ENCODE results near the gene CPLX1. TPM values are rescaled to one million over a fixed set of nuclear protein-coding genes. Genes with fewer than 3 reads are reported as not detected.

CPLX1 gene
- total RNA-seq, 1 experiment from 2014 or later = 3.9 TPM

DNA sequence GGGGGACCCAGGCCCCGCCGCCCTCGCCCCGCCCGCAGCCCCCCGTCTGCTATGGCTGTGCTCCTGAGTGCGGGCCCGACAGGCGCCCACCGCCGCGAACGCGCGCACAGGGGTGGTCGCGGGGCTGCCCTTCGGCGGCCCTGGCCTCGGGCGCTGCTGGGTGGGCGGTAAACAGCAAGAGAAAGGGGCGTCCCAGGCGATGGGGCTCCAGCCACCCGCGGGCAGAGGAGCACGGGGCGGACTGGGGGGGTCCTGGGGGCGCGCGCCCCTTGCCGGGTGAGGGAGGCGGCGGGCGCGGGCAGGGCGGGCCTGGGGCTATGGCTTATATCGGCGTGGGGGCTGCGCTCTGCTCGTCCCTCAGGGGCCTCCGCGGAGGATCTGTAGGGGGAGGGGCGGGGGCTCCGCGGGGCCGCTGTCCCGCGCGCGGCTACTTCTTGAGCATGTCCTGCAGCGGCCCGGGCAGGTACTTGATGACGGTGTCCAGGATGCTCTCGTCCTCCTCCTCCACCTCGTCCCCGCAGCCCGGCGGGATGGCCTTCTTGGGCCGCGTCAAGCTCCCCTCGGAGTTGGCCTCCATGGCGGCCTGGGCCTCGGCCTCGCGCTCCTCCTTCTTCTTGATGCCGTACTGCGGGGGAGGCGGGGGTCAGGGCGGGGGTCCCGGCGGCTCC is 39.7 kb downstream of the CPLX1 start:
- Histone ChIP-seq H3K4me3 (no peak overlapping the region), H3K79me2 (ENCODE audit: low read depth) (peaks cover 3% of the 10 kb centered on the region), H3K27ac (no peak overlapping the region), H2AFZ (no peak overlapping the region), H3K36me3 (ENCODE audit: low read depth) (no peaks in the 10 kb centered on the region), H3F3A (ENCODE audit: insufficient read depth, low read depth) (peaks cover 13% of the 10 kb centered on the region), H3K4me1 (replicated peaks; ENCODE audit: insufficient read depth) (peaks cover 15% of the 10 kb centered on the region), H3K9me3 (ENCODE audit: insufficient read depth, low read depth) (no peaks in the 10 kb centered on the region), H3K27me3 (ENCODE audit: insufficient read depth, low read depth) (no peaks in the 10 kb centered on the region), H4K20me1 (ENCODE audit: insufficient read depth) (no peaks in the 10 kb centered on the region), H3K4me2 (no peak overlapping the region), H3K9me2 (ENCODE audit: insufficient read depth) (no peaks in the 10 kb centered on the region)
- ChIA-PET CTCF (no interaction called here), POLR2A (ENCODE audit: unreplicated experiment) (no interaction called here)
- BruUV-seq (replicated peaks) = no TSS peak
- no peak for DNase-seq
- no peak for TF ChIP-seq EZH2 (IDR thresholded peaks at IDR 0.05; ENCODE audit: low read depth)
- TF ChIP-seq, protein P1, sequence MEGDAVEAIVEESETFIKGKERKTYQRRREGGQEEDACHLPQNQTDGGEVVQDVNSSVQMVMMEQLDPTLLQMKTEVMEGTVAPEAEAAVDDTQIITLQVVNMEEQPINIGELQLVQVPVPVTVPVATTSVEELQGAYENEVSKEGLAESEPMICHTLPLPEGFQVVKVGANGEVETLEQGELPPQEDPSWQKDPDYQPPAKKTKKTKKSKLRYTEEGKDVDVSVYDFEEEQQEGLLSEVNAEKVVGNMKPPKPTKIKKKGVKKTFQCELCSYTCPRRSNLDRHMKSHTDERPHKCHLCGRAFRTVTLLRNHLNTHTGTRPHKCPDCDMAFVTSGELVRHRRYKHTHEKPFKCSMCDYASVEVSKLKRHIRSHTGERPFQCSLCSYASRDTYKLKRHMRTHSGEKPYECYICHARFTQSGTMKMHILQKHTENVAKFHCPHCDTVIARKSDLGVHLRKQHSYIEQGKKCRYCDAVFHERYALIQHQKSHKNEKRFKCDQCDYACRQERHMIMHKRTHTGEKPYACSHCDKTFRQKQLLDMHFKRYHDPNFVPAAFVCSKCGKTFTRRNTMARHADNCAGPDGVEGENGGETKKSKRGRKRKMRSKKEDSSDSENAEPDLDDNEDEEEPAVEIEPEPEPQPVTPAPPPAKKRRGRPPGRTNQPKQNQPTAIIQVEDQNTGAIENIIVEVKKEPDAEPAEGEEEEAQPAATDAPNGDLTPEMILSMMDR (conservative IDR thresholded peaks at IDR 0.05) = no peak
- intact Hi-C loops (cut with micrococcal nuclease; ENCODE audit: unreplicated experiment) = loop anchor here (10.0 kb wide), 1 partner anchor 49 kb away; no protein-coding TSS in a partner anchor

DNA sequence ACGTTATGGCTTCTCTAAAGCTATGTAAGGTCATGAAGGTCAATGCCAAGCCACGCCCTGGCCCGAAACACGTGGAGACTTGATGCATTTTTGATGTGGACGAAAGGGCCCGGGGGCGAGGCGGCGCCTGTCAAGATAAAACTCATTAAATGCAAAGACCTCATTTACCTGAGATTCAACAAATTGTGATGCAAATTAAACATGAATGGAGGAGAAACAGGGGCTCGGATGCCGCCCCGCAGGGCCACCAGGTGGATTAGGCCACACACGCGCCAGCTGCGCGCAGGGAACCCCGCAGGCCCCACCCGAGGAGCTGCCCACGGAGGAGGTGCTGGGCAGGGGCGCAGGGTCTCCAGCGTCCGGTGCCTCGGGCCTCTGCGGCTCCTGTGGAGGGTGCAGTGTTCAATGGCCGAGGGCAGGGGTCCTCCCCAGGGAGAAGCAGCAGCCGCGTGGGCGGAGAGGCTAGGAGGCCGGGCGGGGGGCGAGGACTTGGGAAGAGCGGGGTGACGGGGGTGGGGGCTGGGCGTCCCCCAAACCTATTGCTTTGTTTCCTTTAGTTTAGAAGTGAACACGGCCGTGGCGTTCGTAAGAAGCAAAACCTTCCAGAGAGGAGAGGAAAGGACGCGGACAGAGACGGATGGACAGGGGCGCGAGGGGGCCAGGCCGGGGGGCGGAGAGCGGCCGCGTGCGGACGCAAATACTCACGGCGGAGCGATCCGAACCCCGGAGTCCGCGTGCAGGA is 40.4 kb downstream of the CPLX1 start:
- no peak for DNase-seq
- no peaks in the 10 kb centered on the region for H3K9me3 ChIP-seq (ENCODE audit: insufficient read depth, low read depth)
- peaks cover 13% of the 10 kb centered on the region for H3F3A ChIP-seq (ENCODE audit: insufficient read depth, low read depth)
- TF ChIP-seq EZH2 (IDR thresholded peaks at IDR 0.05; ENCODE audit: low read depth) = no peak
- TF ChIP-seq, protein P1 (conservative IDR thresholded peaks at IDR 0.05) = no peak
- no peak overlapping the region for H2AFZ ChIP-seq
- ChIA-PET CTCF (no interaction called here), POLR2A (ENCODE audit: unreplicated experiment) (no interaction called here)
- H3K79me2 ChIP-seq (ENCODE audit: low read depth) = peaks cover 11% of the 10 kb centered on the region
- no peaks in the 10 kb centered on the region for H3K9me2 ChIP-seq (ENCODE audit: insufficient read depth)
- H3K27me3 ChIP-seq (ENCODE audit: insufficient read depth, low read depth) = no peaks in the 10 kb centered on the region
- H3K4me2 ChIP-seq = no peak overlapping the region
- intact Hi-C loops (cut with micrococcal nuclease; ENCODE audit: unreplicated experiment) = loop anchor here (10.0 kb wide), 1 partner anchor 49 kb away; no protein-coding TSS in a partner anchor
- H3K4me1 ChIP-seq (replicated peaks; ENCODE audit: insufficient read depth) = peaks cover 16% of the 10 kb centered on the region
- H4K20me1 ChIP-seq (ENCODE audit: insufficient read depth) = peaks cover 2% of the 10 kb centered on the region; the same call in 1 of the 2 replicates
- H3K4me3 ChIP-seq = no peak overlapping the region
- no TSS peak for BruUV-seq (replicated peaks)
- peaks cover 1% of the 10 kb centered on the region; the same call in 1 of the 2 replicates for H3K36me3 ChIP-seq (ENCODE audit: low read depth)
- H3K27ac ChIP-seq = no peak overlapping the region

DNA sequence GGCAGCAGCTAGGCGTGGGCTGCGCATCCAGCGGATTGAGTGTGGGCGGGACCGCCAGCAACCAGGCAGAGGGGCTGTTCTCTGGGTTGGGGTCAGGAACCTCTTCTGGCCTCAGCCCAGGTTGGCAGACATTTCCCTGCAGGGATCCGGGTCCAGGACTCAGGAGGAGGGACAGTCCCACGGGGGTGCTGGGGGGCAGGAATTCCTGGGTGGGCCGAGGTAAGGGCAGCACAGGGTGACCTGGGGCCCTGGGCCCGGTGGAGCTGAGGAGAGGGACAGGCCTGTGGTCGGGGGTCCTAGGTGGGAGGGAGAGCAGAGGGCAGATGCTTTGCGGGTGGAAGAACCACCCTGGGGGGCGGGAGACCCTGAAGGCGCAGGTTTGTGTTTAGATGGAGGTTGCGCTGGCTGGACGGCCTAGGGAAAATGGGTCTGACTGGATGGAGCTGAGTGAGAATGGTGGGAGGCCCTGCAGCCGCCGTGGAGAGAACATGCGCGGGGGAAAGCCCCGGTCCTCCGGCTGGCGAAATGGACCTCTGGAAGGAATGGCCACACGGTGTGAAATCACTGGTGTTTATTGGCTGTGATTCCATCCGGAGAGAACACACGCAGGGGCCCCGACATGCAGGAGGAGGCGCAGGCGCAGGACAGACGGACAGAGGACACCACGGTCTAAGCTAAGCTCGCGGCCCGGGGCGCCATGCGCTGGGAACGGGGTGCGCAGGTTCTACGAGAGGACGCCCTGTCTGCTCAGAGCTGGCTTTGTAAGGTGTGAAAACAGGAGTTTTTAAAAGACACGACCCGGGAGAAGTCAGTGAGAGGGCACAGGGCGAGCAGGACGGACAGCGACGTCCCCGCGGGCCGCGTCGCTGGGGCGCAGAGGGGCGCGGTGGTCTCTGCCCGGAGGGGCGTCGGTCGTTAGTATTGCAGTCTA is 41.3 kb downstream of the CPLX1 start:
- H3K9me2 ChIP-seq (ENCODE audit: insufficient read depth) = no peaks in the 10 kb centered on the region
- no TSS peak for BruUV-seq (replicated peaks)
- H3F3A ChIP-seq (ENCODE audit: insufficient read depth, low read depth) = peaks cover 17% of the 10 kb centered on the region
- no peak overlapping the region for H2AFZ ChIP-seq
- H3K4me2 ChIP-seq = no peak overlapping the region
- H3K79me2 ChIP-seq (ENCODE audit: low read depth) = peaks cover 19% of the 10 kb centered on the region
- H4K20me1 ChIP-seq (ENCODE audit: insufficient read depth) = peaks cover 10% of the 10 kb centered on the region; the same call in 1 of the 2 replicates
- ChIA-PET POLR2A (ENCODE audit: unreplicated experiment) (no interaction called here), CTCF (no interaction called here)
- intact Hi-C loops (cut with micrococcal nuclease; ENCODE audit: unreplicated experiment) = loop anchor here (10.0 kb wide), 1 partner anchor 50 kb away; no protein-coding TSS in a partner anchor
- H3K4me1 ChIP-seq (replicated peaks; ENCODE audit: insufficient read depth) = peaks cover 24% of the 10 kb centered on the region
- no peaks in the 10 kb centered on the region for H3K9me3 ChIP-seq (ENCODE audit: insufficient read depth, low read depth)
- H3K4me3 ChIP-seq = no peak overlapping the region
- no peak for TF ChIP-seq EZH2 (IDR thresholded peaks at IDR 0.05; ENCODE audit: low read depth)
- TF ChIP-seq, protein P1 (conservative IDR thresholded peaks at IDR 0.05) = no peak
- no peak overlapping the region for H3K27ac ChIP-seq
- no peak for DNase-seq
- peaks cover 9% of the 10 kb centered on the region for H3K36me3 ChIP-seq (ENCODE audit: low read depth)
- H3K27me3 ChIP-seq (ENCODE audit: insufficient read depth, low read depth) = no peaks in the 10 kb centered on the region

All from PC-9 (cell line).